ENCODE measurements around the gene SLC6A19. TPM values are rescaled to one million over a fixed set of nuclear protein-coding genes. Genes with fewer than 3 reads are reported as not detected.

SLC6A19 gene
- total and polyA plus RNA-seq, 9 of the 15 experiments (the other 6 are each of a cell fraction or from before 2014, with no cell fraction given): 0.03 to 1.6 (median 0.59) TPM

- POLR2A ChIA-PET: no interaction called here
Observed at GRCh38 chr5:1274471-1274870, 73.1 kb downstream of the SLC6A19 start.

More at GRCh38 chr5:1274471-1274870, 73.1 kb downstream of the SLC6A19 start:
- Histone ChIP-seq H4K20me1 (replicated peaks; ENCODE audit: control insufficient read depth, insufficient read depth, low read length) (peaks cover 5% of the 10 kb centered on the region; the same call in 1 of the 2 replicates), H2AFZ (ENCODE audit: low read depth, low read length) (no peak overlapping the region), H3K36me3 (ENCODE audit: control insufficient read depth, insufficient read depth, low read length) (no peaks in the 10 kb centered on the region), H3K9me3 (replicated peaks; ENCODE audit: control insufficient read depth, insufficient read depth, low read depth, low read length) (no peaks in the 10 kb centered on the region), H3K4me1 (replicated peaks in 1 of 2; ENCODE audit: control insufficient read depth in 2 of 2, insufficient read depth in 2 of 2, low read length in 2 of 2) (peaks cover 0 to 37% of the 10 kb centered on the region in 2 experiments; a peak in 1 of 5 replicates), H3K27me3 (ENCODE audit: control insufficient read depth in 2 of 2, insufficient read depth in 2 of 2, low read length in 2 of 2) (peaks cover 10 to 49% of the 10 kb centered on the region in 2 experiments), H3K27ac (ENCODE audit: extremely low read depth, low read depth, low read length) (no peak overlapping the region), H3K9me1 (ENCODE audit: control insufficient read depth, insufficient read depth, low read length) (no peaks in the 10 kb centered on the region), H3K4me2 (ENCODE audit: insufficient read depth, low read length) (no peak overlapping the region), H3K79me2 (ENCODE audit: control insufficient read depth, insufficient read depth, low read length) (no peaks in the 10 kb centered on the region), H3K9ac (ENCODE audit: insufficient read depth in 1 of 2, low read depth in 2 of 2, low read length in 2 of 2) (no peak overlapping the region), H3K4me3 (no peak overlapping the region)
- BruUV-seq (replicated peaks): no TSS peak
- TF ChIP-seq E2F6 (IDR thresholded peaks at IDR 0.05; ENCODE audit: borderline replicate concordance in 1 of 2, extremely low read depth in 1 of 2, insufficient read depth in 1 of 2, insufficient read length in 1 of 2, low read depth in 1 of 2, low read length in 1 of 2, poor library complexity in 1 of 2, severe bottlenecking in 1 of 2): peak in 1 of 2 experiments; percentile 36
- no peak for TF ChIP-seq CSDE1 (IDR thresholded peaks at IDR 0.05)
- CTCF ChIA-PET (ENCODE audit: low intra/inter-chr PET ratio): no interaction called here
- FAIRE-seq: no peak
- in situ Hi-C loops (cut with MboI) (no loop called here), intact Hi-C loops (cut with micrococcal nuclease) (no loop called here)
- peak in 2 of 4 experiments; percentile 53 to 61 for DNase-seq (ENCODE audit: extremely low read depth in 1 of 4, low spot score in 3 of 4)
- 31% methylated on average over 16 of the region's 16 CpGs for WGBS (ENCODE audit: insufficient coverage, low coverage, missing lambda C conversion rate)
- ATAC-seq: no peak

Other genes starting within 250 kb of the SLC6A19 start
- gene NKD2, start 192.8 kb upstream of the SLC6A19 start, total RNA-seq (2014; rRNA removed): 0.12 and 0.64 TPM in 2 replicates
- gene NKD2, start 192.8 kb upstream of the SLC6A19 start, total RNA-seq (2014; rRNA removed; fragmentation: Illumina TruSeq; extraction: Trizol): not detected in 2 replicates
- not detected in 2 replicates for gene NKD2, start 192.8 kb upstream of the SLC6A19 start, total RNA-seq (2015; rRNA removed; fragmentation: Illumina TruSeq; extraction: Trizol)
- gene NKD2, start 192.8 kb upstream of the SLC6A19 start, total RNA-seq (2021): 0.35 and 0.38 TPM in 2 replicates
- gene NKD2, start 192.8 kb upstream of the SLC6A19 start, polyA plus RNA-seq (2011; rRNA removed): 0.20 and 0.65 TPM in 2 replicates
- not detected in 2 replicates for gene NKD2, start 192.8 kb upstream of the SLC6A19 start, polyA plus RNA-seq (2014; fragmentation: Illumina TruSeq; extraction: Trizol)
- gene NKD2, start 192.8 kb upstream of the SLC6A19 start, polyA plus RNA-seq (2014; fragmentation: Nextera tagmentation; extraction: Ambion mirVana): not detected
- 0.09 TPM in 1 of 2 replicates, not detected in the other for gene NKD2, start 192.8 kb upstream of the SLC6A19 start, polyA plus RNA-seq (2014; rRNA removed)
- 1.1 and 1.3 TPM in 2 replicates for gene SLC12A7, start 89.5 kb upstream of the SLC6A19 start, total RNA-seq (2014; rRNA removed)
- 0.11 and 0.22 TPM in 2 replicates for gene SLC12A7, start 89.5 kb upstream of the SLC6A19 start, total RNA-seq (2014; rRNA removed; fragmentation: Illumina TruSeq; extraction: Trizol)
- gene SLC12A7, start 89.5 kb upstream of the SLC6A19 start, total RNA-seq (2015; rRNA removed; fragmentation: Illumina TruSeq; extraction: Trizol): 0.51 and 0.53 TPM in 2 replicates
- gene SLC12A7, start 89.5 kb upstream of the SLC6A19 start, total RNA-seq (2021): 1.8 and 1.9 TPM in 2 replicates
- 3.1 and 15.7 TPM in 2 replicates for gene SLC12A7, start 89.5 kb upstream of the SLC6A19 start, polyA plus RNA-seq (2011; rRNA removed)
- gene SLC12A7, start 89.5 kb upstream of the SLC6A19 start, polyA plus RNA-seq (2014; fragmentation: Illumina TruSeq; extraction: Trizol): 0.56 and 0.83 TPM in 2 replicates
- under 1 TPM; 0.01 to 0.04 TPM for gene SLC12A7, start 89.5 kb upstream of the SLC6A19 start, polyA plus RNA-seq (2014; fragmentation: Nextera tagmentation; extraction: Ambion mirVana)
- gene SLC12A7, start 89.5 kb upstream of the SLC6A19 start, polyA plus RNA-seq (2014; rRNA removed): 0.73 and 1.0 TPM in 2 replicates
- not detected in 2 replicates for gene SLC6A18, start 23.8 kb downstream of the SLC6A19 start, total RNA-seq (2014; rRNA removed)
- gene SLC6A18, start 23.8 kb downstream of the SLC6A19 start, total RNA-seq (2014; rRNA removed; fragmentation: Illumina TruSeq; extraction: Trizol): not detected in 2 replicates
- not detected in 2 replicates for gene SLC6A18, start 23.8 kb downstream of the SLC6A19 start, total RNA-seq (2015; rRNA removed; fragmentation: Illumina TruSeq; extraction: Trizol)
- gene SLC6A18, start 23.8 kb downstream of the SLC6A19 start, total RNA-seq (2021): not detected in 2 replicates
- not detected in 2 replicates for gene SLC6A18, start 23.8 kb downstream of the SLC6A19 start, polyA plus RNA-seq (2011; rRNA removed)
- gene SLC6A18, start 23.8 kb downstream of the SLC6A19 start, polyA plus RNA-seq (2014; fragmentation: Illumina TruSeq; extraction: Trizol): not detected in 2 replicates
- not detected for gene SLC6A18, start 23.8 kb downstream of the SLC6A19 start, polyA plus RNA-seq (2014; fragmentation: Nextera tagmentation; extraction: Ambion mirVana)
- not detected in 2 replicates for gene SLC6A18, start 23.8 kb downstream of the SLC6A19 start, polyA plus RNA-seq (2014; rRNA removed)
- 1.7 and 2.5 TPM in 2 replicates for gene TERT, start 93.5 kb downstream of the SLC6A19 start, total RNA-seq (2014; rRNA removed)
- gene TERT, start 93.5 kb downstream of the SLC6A19 start, total RNA-seq (2014; rRNA removed; fragmentation: Illumina TruSeq; extraction: Trizol): 0.41 and 0.44 TPM in 2 replicates
- 0.54 and 0.83 TPM in 2 replicates for gene TERT, start 93.5 kb downstream of the SLC6A19 start, total RNA-seq (2015; rRNA removed; fragmentation: Illumina TruSeq; extraction: Trizol)
- gene TERT, start 93.5 kb downstream of the SLC6A19 start, total RNA-seq (2021): 3.3 and 3.4 TPM in 2 replicates
- gene TERT, start 93.5 kb downstream of the SLC6A19 start, polyA plus RNA-seq (2011; rRNA removed): 1.4 and 2.7 TPM in 2 replicates
- 0.48 and 1.00 TPM in 2 replicates for gene TERT, start 93.5 kb downstream of the SLC6A19 start, polyA plus RNA-seq (2014; fragmentation: Illumina TruSeq; extraction: Trizol)
- under 1 TPM in 1 of 2 experiments, not detected in 1; 0.08 TPM for gene TERT, start 93.5 kb downstream of the SLC6A19 start, polyA plus RNA-seq (2014; fragmentation: Nextera tagmentation; extraction: Ambion mirVana)
- 2.2 and 4.5 TPM in 2 replicates for gene TERT, start 93.5 kb downstream of the SLC6A19 start, polyA plus RNA-seq (2014; rRNA removed)
- 217 and 249 TPM in 2 replicates for gene CLPTM1L, start 143.5 kb downstream of the SLC6A19 start, total RNA-seq (2014; rRNA removed)
- gene CLPTM1L, start 143.5 kb downstream of the SLC6A19 start, total RNA-seq (2014; rRNA removed; fragmentation: Illumina TruSeq; extraction: Trizol): 132 and 136 TPM in 2 replicates
- gene CLPTM1L, start 143.5 kb downstream of the SLC6A19 start, total RNA-seq (2015; rRNA removed; fragmentation: Illumina TruSeq; extraction: Trizol): 177 and 179 TPM in 2 replicates
- gene CLPTM1L, start 143.5 kb downstream of the SLC6A19 start, total RNA-seq (2021): 145 and 152 TPM in 2 replicates
- 130 and 184 TPM in 2 replicates for gene CLPTM1L, start 143.5 kb downstream of the SLC6A19 start, polyA plus RNA-seq (2011; rRNA removed)
- gene CLPTM1L, start 143.5 kb downstream of the SLC6A19 start, polyA plus RNA-seq (2014; fragmentation: Illumina TruSeq; extraction: Trizol): 198 and 213 TPM in 2 replicates
- 10 to 100 TPM in 1 of 2 experiments, 1 to 10 TPM in 1; 3.5 to 14.1 TPM for gene CLPTM1L, start 143.5 kb downstream of the SLC6A19 start, polyA plus RNA-seq (2014; fragmentation: Nextera tagmentation; extraction: Ambion mirVana)
- 180 and 181 TPM in 2 replicates for gene CLPTM1L, start 143.5 kb downstream of the SLC6A19 start, polyA plus RNA-seq (2014; rRNA removed)
- gene SLC6A3, start 243.8 kb downstream of the SLC6A19 start, total RNA-seq (2014; rRNA removed): not detected in 2 replicates
- gene SLC6A3, start 243.8 kb downstream of the SLC6A19 start, total RNA-seq (2014; rRNA removed; fragmentation: Illumina TruSeq; extraction: Trizol): not detected in 2 replicates
- not detected in 2 replicates for gene SLC6A3, start 243.8 kb downstream of the SLC6A19 start, total RNA-seq (2015; rRNA removed; fragmentation: Illumina TruSeq; extraction: Trizol)
- not detected in 2 replicates for gene SLC6A3, start 243.8 kb downstream of the SLC6A19 start, total RNA-seq (2021)
- gene SLC6A3, start 243.8 kb downstream of the SLC6A19 start, polyA plus RNA-seq (2011; rRNA removed): not detected in 2 replicates
- gene SLC6A3, start 243.8 kb downstream of the SLC6A19 start, polyA plus RNA-seq (2014; fragmentation: Illumina TruSeq; extraction: Trizol): not detected in 2 replicates
- not detected for gene SLC6A3, start 243.8 kb downstream of the SLC6A19 start, polyA plus RNA-seq (2014; fragmentation: Nextera tagmentation; extraction: Ambion mirVana)
- not detected in 2 replicates for gene SLC6A3, start 243.8 kb downstream of the SLC6A19 start, polyA plus RNA-seq (2014; rRNA removed)

Data from K562 (cell line).